ENCODE data around the gene DAPK1.

GRCh38 chr9:87732756-87733155 lies 235.1 kb downstream of the DAPK1 start:
- TF ChIP-seq TAF1 (IDR thresholded peaks at IDR 0.05; ENCODE audit: borderline replicate concordance, low read depth, low read length) (no peak), CHD2 (IDR thresholded peaks at IDR 0.05; ENCODE audit: low read length, partially characterized antibody) (no peak), CTCF (IDR thresholded peaks at IDR 0.05) (no peak)

Measured in SK-N-SH (cell line).